Mesodermal cell (in vitro differentiated cells): ENCODE data around the gene VIPR2.
"Not testable (repeated sequence)": the region's sequence is repeated elsewhere in the genome, so short reads cannot be mapped to it uniquely, and the experiment has no call there.

ENCODE experiments used
- H3K27ac ChIP-seq: 2 replicates; pipeline ENCODE4 v1.7.0; 2013; ENCODE audit warnings: mild to moderate bottlenecking, low read depth, low read length, moderate library complexity; ENCODE audit not compliant: severe bottlenecking
- H3K36me3 ChIP-seq: 2 replicates; pipeline ENCODE4 v1.7.1; 2013; ENCODE audit warnings: mild to moderate bottlenecking, low read length, moderate library complexity; ENCODE audit not compliant: control insufficient read depth, insufficient read depth
- H3K4me1 ChIP-seq: one replicate; pipeline ENCODE4 v1.7.1; 2013; ENCODE audit warnings: mild to moderate bottlenecking, low read length; ENCODE audit not compliant: insufficient read depth, control insufficient read depth, poor library complexity, severe bottlenecking
- H3K4me3 ChIP-seq: 2 replicates; pipeline ENCODE4 v1.7.0; 2013; ENCODE audit warnings: low read length, control low read depth, mild to moderate bottlenecking; ENCODE audit not compliant: insufficient read depth, poor library complexity, severe bottlenecking; ENCODE audit errors: extremely low read depth
- H3K9me3 ChIP-seq: 2 replicates; pipeline ENCODE4 v1.7.1; 2013; ENCODE audit warnings: mild to moderate bottlenecking, low read length, moderate library complexity; ENCODE audit not compliant: control insufficient read depth
- WGBS, 2 experiments: methylation state at CpG; one replicate each; pipeline ENCODE4 v1.1.5; 2013; ENCODE audit warnings: missing lambda C conversion rate in 2 of 2; ENCODE audit not compliant: insufficient coverage in 2 of 2; 5-methylcytosine and 5-hydroxymethylcytosine counted together

VIPR2 gene

GRCh38 chr7:159005618-159006017 lies 139.0 kb downstream of the VIPR2 start:
- WGBS, 2 experiments, result 75 to 80% methylated on average over 6 to 11 of the region's 18 CpGs
- H3K9me3 ChIP-seq, result no peaks in the 10 kb centered on the region
- H3K27ac ChIP-seq, result no peak overlapping the region

GRCh38 chr7:159004411-159004810 lies 140.3 kb downstream of the VIPR2 start:
- no peaks in the 10 kb centered on the region for H3K9me3 ChIP-seq
- WGBS, 2 experiments, result 90 to 95% methylated on average over 6 to 9 of the region's 10 CpGs
- H3K4me1 ChIP-seq, result no peaks in the 10 kb centered on the region
- H3K4me3 ChIP-seq, result no peak overlapping the region
- no peaks in the 10 kb centered on the region for H3K36me3 ChIP-seq
- no peak overlapping the region for H3K27ac ChIP-seq

More at GRCh38 chr7:159005618-159006017, 139.0 kb downstream of the VIPR2 start:
- no peak overlapping the region for H3K4me3 ChIP-seq
- no peaks in the 10 kb centered on the region for H3K4me1 ChIP-seq
- H3K36me3 ChIP-seq, result no peaks in the 10 kb centered on the region

- Histone ChIP-seq H3K9me3 (no peaks in the 10 kb centered on the region), H3K27ac (no peak overlapping the region), H3K4me1 (no peaks in the 10 kb centered on the region)
These were observed 142.9 kb downstream of the VIPR2 start for GRCh38 chr7:159001811-159002210.

GRCh38 chr7:159000859-159001435 lies 143.7 kb downstream of the VIPR2 start:
- H3K4me1 ChIP-seq, result no peaks in the 10 kb centered on the region
- no peak overlapping the region for H3K27ac ChIP-seq
- no peaks in the 10 kb centered on the region for H3K9me3 ChIP-seq
- H3K4me3 ChIP-seq, result no peak overlapping the region
- H3K36me3 ChIP-seq, result no peaks in the 10 kb centered on the region
- 74 to 80% methylated on average over 19 to 21 of the region's 21 CpGs for WGBS, 2 experiments

More at GRCh38 chr7:159001811-159002210, 142.9 kb downstream of the VIPR2 start:
- no peak overlapping the region for H3K4me3 ChIP-seq
- 80 to 83% methylated on average over 7 to 12 of the region's 12 CpGs for WGBS, 2 experiments
- H3K36me3 ChIP-seq, result no peaks in the 10 kb centered on the region

GRCh38 chr7:159000070-159000469 lies 144.6 kb downstream of the VIPR2 start:
- Histone ChIP-seq H3K9me3 (no peaks in the 10 kb centered on the region), H3K4me1 (no peaks in the 10 kb centered on the region), H3K27ac (no peak overlapping the region), H3K4me3 (no peak overlapping the region), H3K36me3 (no peaks in the 10 kb centered on the region)
- 89 to 91% methylated on average over 12 to 13 of the region's 13 CpGs for WGBS, 2 experiments

- no peak overlapping the region for H3K4me3 ChIP-seq
- H3K9me3 ChIP-seq, result no peaks in the 10 kb centered on the region
- 86 to 91% methylated on average over 19 to 21 of the region's 21 CpGs for WGBS, 2 experiments
- H3K4me1 ChIP-seq, result no peaks in the 10 kb centered on the region
- H3K36me3 ChIP-seq, result no peaks in the 10 kb centered on the region
- H3K27ac ChIP-seq, result no peak overlapping the region
These were observed 145.2 kb downstream of the VIPR2 start for GRCh38 chr7:158999496-158999895.

GRCh38 chr7:158998261-158998660 lies 146.4 kb downstream of the VIPR2 start:
- not testable (repeated sequence) for H3K4me3 ChIP-seq, H3K27ac ChIP-seq, H3K36me3 ChIP-seq, H3K4me1 ChIP-seq, H3K9me3 ChIP-seq
- 71% methylated on average over 1 of the region's 9 CpGs; no CpG with 5 or more reads in 1 of the 2 experiments for WGBS, 2 experiments

- Histone ChIP-seq H3K4me3 (peak overlapping the region; percentile 14), H3K27ac (no peak overlapping the region), H3K36me3 (no peaks in the 10 kb centered on the region), H3K4me1 (no peaks in the 10 kb centered on the region), H3K9me3 (no peaks in the 10 kb centered on the region)
- 48 to 56% methylated on average over 18 to 20 of the region's 22 CpGs for WGBS, 2 experiments
These were observed 147.2 kb downstream of the VIPR2 start for GRCh38 chr7:158997471-158997870.

- Histone ChIP-seq H3K27ac (no peak overlapping the region), H3K4me3 (peak overlapping the region; percentile 14), H3K36me3 (no peaks in the 10 kb centered on the region), H3K9me3 (no peaks in the 10 kb centered on the region), H3K4me1 (no peaks in the 10 kb centered on the region)
- WGBS, 2 experiments, result 53 to 68% methylated on average over 24 to 32 of the region's 32 CpGs
These were observed 147.6 kb downstream of the VIPR2 start for GRCh38 chr7:158997110-158997453.

GRCh38 chr7:158996214-158997109 lies 148.2 kb downstream of the VIPR2 start:
- WGBS, 2 experiments, result 66 to 73% methylated on average over 41 to 43 of the region's 47 CpGs
- Histone ChIP-seq H3K27ac (no peak overlapping the region), H3K36me3 (no peaks in the 10 kb centered on the region), H3K4me3 (peak overlapping the region; percentile 14), H3K9me3 (no peaks in the 10 kb centered on the region), H3K4me1 (no peaks in the 10 kb centered on the region)

GRCh38 chr7:158995514-158995913 lies 149.2 kb downstream of the VIPR2 start:
- Histone ChIP-seq H3K4me3 (no peak overlapping the region), H3K27ac (no peak overlapping the region), H3K36me3 (no peaks in the 10 kb centered on the region), H3K9me3 (no peaks in the 10 kb centered on the region), H3K4me1 (no peaks in the 10 kb centered on the region)
- WGBS, 2 experiments, result 86 to 90% methylated on average over 17 of the region's 17 CpGs
